HL-60 (cell line): ENCODE data around the gene STPG2.

Source experiments
- DNase-seq, 2 experiments: peaks; one replicate each; pipeline ENCODE4 v3.0.0-alpha.2; 2010 to 2020; ENCODE audit warnings: low read depth in 1 of 2, low spot score in 1 of 2
- H3K27ac ChIP-seq: fragments of 250-450 bp; sonication (Bioruptor Pico); replicated peaks from 2 replicates; pipeline ENCODE4 v1.5.1; 2020; ENCODE audit warnings: mild to moderate bottlenecking, moderate library complexity
- H3K27me3 ChIP-seq: fragments of 250-450 bp; sonication (Bioruptor Pico); 2 replicates; pipeline ENCODE4 v1.5.1; 2021; ENCODE audit warnings: mild to moderate bottlenecking, moderate library complexity; ENCODE audit not compliant: insufficient read depth, poor library complexity, severe bottlenecking
- H3K4me3 ChIP-seq: replicated peaks from 2 replicates; pipeline ENCODE4 v1.5.1; 2011; ENCODE audit warnings: mild to moderate bottlenecking, control low read depth, low read length; ENCODE audit not compliant: insufficient read depth
- CTCF ChIP-seq: IDR thresholded peaks from one replicate; pipeline ENCODE4 v1.5.1; 2011; ENCODE audit warnings: low read length, control low read depth, inconsistent platforms; ENCODE audit not compliant: insufficient read depth
- GABPA ChIP-seq: IDR thresholded peaks from 2 replicates; pipeline ENCODE4 v1.6.1; 2012; ENCODE audit warnings: low read depth
- POLR2AphosphoS5 ChIP-seq: IDR thresholded peaks from 2 replicates; pipeline ENCODE4 v1.6.1; 2012; ENCODE audit warnings: low read depth
- REST ChIP-seq: IDR thresholded peaks from 2 replicates; pipeline ENCODE4 v1.6.1; 2012; ENCODE audit warnings: low read depth; ENCODE audit not compliant: insufficient replicate concordance
- SPI1 ChIP-seq: IDR thresholded peaks from 2 replicates; pipeline ENCODE4 v1.6.1; 2012; ENCODE audit warnings: low read depth, mild to moderate bottlenecking, borderline replicate concordance

Gene STPG2

GRCh38 chr4:97513917-97514316 lies 629.4 kb downstream of the STPG2 start:
- H3K27me3 ChIP-seq, result no peaks in the 10 kb centered on the region
- no peak overlapping the region for H3K27ac ChIP-seq
- no peak overlapping the region for H3K4me3 ChIP-seq
- no peak for TF ChIP-seq REST
- TF ChIP-seq SPI1, result no peak
- no peak for TF ChIP-seq POLR2AphosphoS5
- no peak for TF ChIP-seq CTCF
- no peak for TF ChIP-seq GABPA
- DNase-seq, result no peak
